ENCODE results near the gene PTPRE.

- no peak for TF ChIP-seq POLR2A (IDR thresholded peaks at IDR 0.05; ENCODE audit: low read depth, low read length)
- no peak for TF ChIP-seq CTCF (conservative IDR thresholded peaks at IDR 0.05; ENCODE audit: low read depth, low read length)
- no peak for TF ChIP-seq MAZ (IDR thresholded peaks at IDR 0.05; ENCODE audit: borderline replicate concordance, low read depth, low read length)
- no peak for TF ChIP-seq MXI1 (IDR thresholded peaks at IDR 0.05; ENCODE audit: borderline replicate concordance, low read depth, low read length)
These were observed 151.8 kb downstream of the PTPRE start for GRCh38 chr10:128058750-128059134.
